Uterus (tissue), 2 donors: ENCODE results near the gene PGGHG.

Experiments
- POLR2A ChIP-seq, 2 donors: fragments of 450-650 bp; IDR thresholded peaks; one replicate each; pipeline ENCODE4 v1.6.1; 2016; ENCODE audit warnings: antibody characterized with exemption in 2 of 2, mild to moderate bottlenecking in 1 of 2, moderate library complexity in 1 of 2
- TF ChIP-seq, protein P1 (sequence below), 4 experiments: fragments of 200-600 bp in 2 of 4; fragments of 450-650 bp in 2 of 4; sonication (generic) in 2 of 4; IDR thresholded peaks; one replicate each; pipeline ENCODE4 v1.5.1; 2016 to 2019; ENCODE audit warnings: antibody characterized with exemption in 4 of 4, mild to moderate bottlenecking in 2 of 4, moderate library complexity in 1 of 4

DNA sequence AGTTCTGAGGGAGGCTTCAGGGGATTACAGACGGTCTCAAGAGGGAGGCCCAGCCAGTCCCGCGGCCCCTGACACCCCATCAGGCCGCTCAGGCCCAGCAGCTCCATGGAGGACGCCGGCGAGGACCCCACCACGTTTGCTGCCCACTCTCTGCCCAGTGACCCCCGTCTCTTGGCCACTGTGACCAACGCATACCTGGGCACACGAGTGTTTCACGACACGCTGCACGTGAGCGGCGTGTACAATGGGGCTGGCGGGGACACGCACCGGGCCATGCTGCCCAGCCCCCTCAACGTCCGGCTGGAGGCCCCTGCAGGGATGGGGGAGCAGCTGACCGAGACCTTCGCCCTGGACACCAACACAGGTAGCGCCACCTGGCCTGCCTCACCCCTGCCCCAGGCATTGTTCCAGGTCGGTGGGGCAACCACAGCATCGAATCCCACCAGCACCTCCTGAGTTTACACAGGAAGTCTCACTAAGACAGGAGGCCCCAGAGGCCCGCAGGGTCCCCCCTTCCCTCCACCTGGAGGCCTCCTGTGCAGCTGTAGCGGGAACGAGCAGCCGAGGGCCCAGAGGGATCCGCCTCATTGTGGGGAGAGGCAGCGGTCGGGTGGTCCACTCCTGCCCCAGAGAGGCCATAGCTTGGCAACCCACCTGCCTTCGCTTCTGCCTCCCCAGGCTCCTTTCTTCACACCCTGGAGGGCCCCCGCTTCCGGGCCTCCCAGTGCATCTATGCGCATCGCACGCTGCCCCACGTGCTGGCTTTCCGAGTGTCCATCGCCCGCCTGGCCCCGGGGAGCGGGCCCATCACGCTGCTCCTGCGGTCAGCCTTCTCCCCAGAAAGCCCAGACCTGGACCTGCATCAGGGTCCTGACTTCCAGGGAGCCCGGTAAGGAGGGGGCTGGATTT is 1.0 kb downstream of the PGGHG start:
- TF ChIP-seq, protein P1, sequence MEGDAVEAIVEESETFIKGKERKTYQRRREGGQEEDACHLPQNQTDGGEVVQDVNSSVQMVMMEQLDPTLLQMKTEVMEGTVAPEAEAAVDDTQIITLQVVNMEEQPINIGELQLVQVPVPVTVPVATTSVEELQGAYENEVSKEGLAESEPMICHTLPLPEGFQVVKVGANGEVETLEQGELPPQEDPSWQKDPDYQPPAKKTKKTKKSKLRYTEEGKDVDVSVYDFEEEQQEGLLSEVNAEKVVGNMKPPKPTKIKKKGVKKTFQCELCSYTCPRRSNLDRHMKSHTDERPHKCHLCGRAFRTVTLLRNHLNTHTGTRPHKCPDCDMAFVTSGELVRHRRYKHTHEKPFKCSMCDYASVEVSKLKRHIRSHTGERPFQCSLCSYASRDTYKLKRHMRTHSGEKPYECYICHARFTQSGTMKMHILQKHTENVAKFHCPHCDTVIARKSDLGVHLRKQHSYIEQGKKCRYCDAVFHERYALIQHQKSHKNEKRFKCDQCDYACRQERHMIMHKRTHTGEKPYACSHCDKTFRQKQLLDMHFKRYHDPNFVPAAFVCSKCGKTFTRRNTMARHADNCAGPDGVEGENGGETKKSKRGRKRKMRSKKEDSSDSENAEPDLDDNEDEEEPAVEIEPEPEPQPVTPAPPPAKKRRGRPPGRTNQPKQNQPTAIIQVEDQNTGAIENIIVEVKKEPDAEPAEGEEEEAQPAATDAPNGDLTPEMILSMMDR (IDR thresholded peaks at IDR 0.05) = no peak
- TF ChIP-seq POLR2A (IDR thresholded peaks at IDR 0.05) = no peak
